IPS-NIHi11 (cell line): ENCODE measurements around the gene COL8A1.

Experiments
- DNase-seq: peaks from one replicate; pipeline ENCODE4 v3.0.0; 2012; ENCODE audit warnings: mixed read lengths, low spot score

The COL8A1 gene

DNA sequence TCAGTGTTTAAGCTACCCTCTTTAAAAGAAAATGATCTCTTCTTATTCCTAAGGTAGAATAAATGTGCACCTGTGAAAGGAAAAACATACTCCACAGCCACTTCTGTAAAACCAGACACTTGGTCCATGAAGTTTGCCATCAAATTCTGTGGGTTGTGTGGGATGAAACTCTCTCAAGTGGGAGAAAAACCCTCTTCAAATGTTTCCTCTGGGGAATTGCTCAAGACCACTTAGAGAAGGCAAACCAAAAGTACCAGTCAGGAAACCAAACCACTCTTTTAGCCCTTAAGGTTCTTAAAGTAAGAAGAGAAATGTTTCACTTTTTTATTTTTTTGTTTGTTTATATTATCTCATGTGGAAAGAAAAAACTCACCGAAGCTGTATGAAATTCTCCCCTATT, 1.2 kb downstream of the COL8A1 start:
- no peak for DNase-seq

DNA sequence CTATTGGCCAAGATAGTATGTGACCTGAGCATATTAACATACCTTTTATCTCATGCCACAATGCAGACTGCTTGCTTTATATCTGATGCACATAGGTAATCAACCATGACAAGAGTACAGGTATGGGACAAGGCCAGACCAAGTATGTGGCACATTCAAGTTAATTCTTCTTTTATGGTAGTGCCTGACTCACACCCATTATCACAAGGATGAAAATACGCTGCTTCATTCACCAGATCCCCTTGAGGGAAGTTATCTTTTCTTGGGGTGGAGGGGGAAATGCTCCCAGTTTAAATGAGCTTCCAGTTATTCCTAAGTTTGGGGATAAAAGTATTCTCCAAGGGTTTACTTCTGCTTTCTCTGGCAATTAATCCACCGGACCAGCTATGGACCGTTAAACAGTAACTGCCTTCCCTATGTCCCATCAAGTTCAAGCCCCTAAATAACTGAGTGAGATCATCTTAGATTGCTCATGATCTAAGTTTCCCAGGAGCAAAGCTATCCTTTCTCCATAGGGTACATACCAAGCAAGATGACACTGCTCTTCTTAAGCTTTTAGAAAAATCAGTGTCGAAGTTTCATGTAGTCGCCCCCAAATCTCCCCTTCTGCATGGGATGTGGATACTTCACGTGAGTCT, 1.9 kb downstream of the COL8A1 start:
- DNase-seq, result no peak

DNA sequence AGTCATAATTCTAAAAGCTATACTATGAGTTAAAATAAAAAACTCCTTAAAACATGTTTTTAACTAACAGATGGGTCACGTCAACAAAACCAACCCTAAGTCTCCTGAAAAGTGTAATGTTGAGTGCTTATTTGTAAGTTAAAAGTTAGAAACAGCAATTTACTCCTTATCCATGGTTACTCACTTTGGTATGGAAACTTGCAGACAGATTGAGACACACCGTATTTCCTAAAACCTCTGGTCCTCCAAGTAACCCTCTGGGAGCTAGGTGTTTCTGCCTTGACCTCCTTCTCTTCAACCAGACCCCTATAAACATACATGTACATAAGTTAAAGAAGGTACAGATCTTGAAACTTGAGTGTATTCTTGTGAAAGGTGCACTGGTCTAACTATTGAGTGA, 3.1 kb downstream of the COL8A1 start:
- DNase-seq, result no peak

DNA sequence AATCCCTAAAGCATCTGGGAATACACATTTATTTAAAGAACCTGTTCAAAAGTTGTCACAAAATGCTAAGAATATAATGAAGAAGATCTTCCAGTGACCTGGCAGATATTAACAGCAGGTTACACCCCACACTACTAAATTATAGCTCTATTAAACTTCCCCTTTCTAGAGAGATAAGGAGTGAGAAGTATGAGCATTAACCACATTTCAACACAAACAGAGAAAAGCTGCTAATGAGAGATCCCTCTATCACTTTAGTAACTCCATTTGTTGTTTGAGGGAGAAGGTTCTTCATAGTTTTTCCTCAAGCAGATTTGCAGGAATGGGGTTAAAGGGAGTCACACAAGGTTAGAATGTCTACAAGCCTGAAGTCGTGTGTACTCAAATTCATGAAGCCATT, 3.6 kb downstream of the COL8A1 start:
- no peak for DNase-seq

DNA sequence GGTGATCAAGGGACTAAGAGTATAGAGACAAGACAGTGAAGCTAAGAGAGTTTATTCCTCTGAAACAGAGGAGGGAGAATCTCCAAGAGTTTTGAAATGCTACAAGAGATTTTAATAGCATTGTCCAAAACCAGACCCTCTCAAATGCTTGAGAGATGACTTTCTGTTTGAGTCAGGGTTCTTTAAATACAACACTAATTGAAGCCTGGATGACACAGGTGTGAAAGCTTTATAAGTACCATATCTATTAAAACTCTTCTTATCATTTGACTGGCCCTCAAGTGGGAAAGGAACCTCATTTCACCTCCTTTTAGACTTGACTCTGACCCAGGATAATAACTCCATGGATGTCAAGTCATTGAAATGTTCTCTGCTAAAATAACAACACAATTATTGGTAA, 5.6 kb downstream of the COL8A1 start:
- no peak for DNase-seq

DNA sequence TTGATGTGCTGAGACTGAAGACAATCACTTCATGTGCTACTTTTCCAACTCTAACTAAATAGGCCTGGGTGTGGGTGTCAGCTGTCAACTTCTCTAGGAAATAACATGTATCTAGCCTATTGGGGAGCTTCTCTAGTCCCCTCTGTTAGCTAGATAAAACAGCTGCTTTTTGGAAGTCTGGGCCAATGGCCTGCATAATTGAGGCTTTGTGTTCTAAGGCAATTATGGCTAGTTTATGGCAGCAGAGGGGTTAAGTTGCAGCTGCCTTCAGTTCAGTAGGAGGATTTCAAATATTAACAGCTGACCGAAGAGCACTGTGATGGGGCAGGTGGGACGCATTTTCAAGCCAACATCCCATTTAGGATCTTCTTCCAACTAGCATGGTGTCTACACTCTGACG, 6.4 kb downstream of the COL8A1 start:
- DNase-seq, result no peak

DNA sequence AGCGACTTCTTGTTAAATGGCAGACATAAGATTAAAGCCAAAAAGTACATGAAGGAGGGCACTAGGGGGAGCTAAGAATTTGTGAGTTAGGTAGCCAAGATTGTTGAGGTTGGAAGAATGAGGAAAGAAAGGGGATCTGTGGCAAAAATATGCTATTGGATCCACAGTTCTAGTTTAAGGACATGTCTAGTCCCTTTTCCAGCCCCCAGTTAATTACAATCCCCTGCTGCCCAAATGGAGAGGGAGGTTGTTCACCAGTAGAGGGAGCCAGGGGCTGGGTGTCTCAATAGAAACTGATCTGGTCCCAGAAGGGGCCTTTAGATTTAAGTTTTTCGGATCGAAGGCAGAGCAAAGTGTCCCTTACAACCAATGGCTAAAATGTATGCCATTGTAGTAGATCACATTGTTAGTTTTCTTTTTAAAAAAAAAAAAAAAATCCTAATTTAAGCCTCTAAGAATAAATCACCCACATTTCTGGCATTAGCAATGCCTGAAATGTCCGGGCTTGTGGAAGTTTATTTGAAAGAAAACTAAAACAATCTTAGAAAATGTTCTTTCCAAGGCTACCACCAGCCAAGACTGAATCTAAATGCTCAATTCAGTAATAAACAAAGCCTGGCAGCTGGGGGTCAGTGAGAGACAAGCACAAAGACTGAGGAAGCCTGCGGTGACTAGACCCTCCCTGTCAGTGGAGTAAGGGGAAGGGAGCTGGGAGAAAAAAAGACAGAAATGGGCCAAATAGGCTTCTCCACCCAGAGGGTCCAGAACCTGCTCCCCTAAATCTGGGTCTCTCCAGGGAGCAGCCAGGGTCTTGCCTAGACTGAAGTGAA, 7.1 kb downstream of the COL8A1 start:
- DNase-seq, result peak; percentile 51

DNA sequence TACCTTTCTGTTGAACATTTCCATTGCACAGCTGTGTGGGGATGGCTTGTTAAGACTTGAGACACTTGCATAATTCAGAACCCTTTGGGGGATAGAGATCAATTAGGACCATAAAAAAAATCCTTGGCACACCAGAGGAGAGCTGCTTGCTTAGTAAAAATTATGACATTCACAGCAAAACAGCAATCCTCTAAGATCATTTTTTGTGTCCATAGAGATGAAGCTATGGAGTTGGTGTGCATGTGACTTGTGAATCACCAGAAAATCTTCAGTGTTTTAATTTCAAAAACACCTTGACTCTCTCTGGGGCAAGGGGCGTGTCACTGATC, 7.7 kb downstream of the COL8A1 start:
- no peak for DNase-seq

DNA sequence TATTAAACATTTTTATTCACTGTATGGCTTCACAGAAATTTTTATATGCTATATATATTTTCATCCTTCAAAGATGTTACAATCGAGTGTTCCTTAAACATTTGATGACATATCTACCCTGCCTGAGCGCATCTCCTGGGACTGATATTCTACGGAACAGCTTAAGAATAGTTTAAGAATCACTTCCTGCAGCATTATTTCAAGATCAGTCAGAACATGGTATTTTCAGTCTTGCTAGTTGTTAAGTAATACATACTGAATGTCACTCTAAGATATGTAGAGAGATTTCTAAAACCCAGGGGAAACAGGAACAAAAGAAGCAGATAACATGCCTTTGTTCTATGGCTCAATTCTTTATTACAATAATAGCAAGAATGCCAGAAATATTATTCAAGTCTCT, 8.7 kb downstream of the COL8A1 start:
- no peak for DNase-seq

DNA sequence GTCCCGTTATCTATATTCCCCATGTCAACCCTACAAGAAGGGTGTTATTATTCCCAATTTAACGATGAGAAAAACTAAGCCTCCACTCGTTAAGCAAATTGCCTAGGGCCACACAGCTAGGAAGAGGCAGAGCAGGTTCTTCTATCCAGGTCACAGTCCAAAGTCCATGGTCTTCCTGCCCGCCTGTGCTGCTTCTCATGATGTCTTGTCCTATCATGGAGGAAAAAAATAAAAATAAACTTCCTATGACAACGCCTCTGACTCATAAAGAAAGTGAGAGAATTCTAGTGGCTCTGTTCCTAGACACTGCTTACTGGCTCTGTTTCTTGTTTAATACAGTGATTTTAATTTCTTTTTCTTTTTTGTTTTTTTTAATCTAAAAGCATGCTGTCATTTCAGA, 9.7 kb downstream of the COL8A1 start:
- DNase-seq, result no peak

DNA sequence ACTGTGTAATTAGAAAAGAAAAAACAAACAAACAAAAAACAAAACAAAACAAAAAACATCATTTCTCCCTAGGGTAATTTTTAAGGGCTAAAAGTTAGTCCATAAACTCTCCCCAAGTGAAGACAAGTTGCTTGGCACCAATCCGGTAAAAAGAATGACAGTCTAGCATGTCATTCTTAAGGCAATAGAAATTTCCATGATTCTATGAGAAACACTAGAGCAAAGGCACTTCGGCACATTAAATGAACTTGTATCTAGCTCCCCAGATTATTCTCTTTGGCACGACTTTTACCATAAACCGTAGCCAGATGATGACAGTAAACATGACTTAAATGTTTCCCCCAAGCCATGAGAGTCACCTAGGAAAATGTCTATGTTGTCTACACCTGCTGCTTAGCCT, 10.1 kb downstream of the COL8A1 start:
- no peak for DNase-seq

DNA sequence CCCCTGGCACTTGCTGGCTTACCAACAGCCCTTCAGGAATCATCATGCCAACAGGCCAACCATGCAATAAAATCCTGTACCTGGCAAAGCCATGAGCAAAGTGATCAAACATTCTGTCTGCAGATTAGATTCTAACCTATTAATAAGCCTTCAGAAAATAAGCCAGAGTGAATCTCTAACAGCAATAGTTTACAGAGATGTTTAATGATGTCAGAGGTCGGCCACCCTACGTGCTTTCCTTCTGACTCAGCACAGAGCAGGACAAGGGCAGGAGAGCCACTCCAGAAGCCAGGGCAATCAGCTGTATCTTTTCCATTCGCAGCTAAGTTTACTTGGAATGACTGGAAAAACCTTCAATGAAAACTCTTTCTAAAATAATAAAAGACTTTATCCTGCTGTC, 13.1 kb downstream of the COL8A1 start:
- DNase-seq, result no peak

DNA sequence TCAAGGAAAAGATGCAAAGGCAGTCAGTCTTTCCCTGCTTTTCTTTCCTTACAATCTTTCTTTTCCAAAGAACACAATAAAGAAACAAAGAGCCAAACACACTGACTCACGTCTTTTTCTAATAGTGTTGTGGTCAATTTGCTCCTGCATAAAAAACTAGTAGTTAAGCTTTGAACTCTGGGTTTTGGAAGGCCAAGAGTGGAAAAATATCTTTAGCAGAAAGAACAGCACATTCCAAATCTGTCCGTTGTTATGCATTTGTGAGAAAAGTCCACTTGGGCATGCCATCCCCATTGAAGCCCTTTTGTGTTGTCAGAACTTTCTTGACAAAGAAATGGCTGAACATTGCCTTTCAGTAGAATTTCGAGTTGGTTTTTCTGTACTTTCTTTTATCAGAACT, 18.2 kb downstream of the COL8A1 start:
- no peak for DNase-seq

DNA sequence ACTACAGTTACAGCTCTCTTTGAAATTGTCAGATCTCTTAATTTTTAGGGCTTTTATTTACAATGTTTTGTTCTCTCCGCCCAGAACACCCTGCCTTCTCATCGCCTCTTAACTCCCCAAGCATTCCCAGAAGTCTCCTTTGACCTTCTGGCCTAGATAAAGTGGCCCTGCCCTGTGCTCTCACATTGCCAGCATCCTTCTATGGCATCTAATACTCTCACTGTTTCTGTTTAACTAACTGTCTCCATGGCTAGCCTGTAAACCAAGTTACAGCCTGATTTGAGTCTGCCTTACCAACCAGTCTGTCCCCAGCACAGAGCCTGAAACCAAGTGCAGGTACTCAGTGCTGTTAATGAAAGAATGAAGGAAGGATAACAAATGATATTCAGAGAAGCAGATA, 19.9 kb downstream of the COL8A1 start:
- no peak for DNase-seq

DNA sequence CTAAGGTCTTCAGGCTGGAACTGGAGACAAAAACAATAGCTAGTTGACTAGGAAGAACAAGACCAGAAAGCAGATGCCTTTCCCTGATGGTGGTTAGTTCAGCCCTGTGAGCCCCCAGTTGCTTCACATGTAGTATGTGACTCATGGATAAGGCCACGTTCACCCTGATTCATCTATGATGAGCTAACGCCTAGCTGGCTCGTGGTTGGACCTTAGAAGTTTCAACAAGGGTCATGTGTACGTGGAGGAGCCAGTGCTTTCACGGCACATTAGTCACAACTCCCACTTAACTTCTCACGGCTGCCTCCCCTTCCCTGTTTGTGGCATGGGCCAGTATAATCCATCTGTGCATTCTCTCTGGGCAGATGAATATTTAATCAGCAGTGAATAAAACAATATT, 20.6 kb downstream of the COL8A1 start:
- no peak for DNase-seq

DNA sequence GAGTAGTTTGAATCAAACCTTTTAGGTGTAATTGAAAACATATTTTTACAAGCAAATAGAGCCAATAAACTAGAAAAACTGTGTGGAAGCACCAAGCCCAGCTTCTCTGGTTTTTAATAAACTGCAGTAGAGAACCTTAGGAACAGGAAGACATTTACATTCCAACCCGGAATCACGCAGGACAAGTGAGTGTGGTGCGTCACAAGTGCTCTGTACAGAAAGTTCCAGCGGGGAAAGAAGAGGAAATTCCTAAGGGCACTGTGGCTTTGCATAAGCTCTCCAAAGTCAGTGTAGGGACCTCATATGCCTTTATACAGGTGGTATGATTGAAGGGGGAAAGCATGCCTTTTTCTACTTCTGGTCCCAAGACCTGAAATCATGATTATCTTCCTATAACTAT, 21.6 kb downstream of the COL8A1 start:
- DNase-seq, result no peak

DNA sequence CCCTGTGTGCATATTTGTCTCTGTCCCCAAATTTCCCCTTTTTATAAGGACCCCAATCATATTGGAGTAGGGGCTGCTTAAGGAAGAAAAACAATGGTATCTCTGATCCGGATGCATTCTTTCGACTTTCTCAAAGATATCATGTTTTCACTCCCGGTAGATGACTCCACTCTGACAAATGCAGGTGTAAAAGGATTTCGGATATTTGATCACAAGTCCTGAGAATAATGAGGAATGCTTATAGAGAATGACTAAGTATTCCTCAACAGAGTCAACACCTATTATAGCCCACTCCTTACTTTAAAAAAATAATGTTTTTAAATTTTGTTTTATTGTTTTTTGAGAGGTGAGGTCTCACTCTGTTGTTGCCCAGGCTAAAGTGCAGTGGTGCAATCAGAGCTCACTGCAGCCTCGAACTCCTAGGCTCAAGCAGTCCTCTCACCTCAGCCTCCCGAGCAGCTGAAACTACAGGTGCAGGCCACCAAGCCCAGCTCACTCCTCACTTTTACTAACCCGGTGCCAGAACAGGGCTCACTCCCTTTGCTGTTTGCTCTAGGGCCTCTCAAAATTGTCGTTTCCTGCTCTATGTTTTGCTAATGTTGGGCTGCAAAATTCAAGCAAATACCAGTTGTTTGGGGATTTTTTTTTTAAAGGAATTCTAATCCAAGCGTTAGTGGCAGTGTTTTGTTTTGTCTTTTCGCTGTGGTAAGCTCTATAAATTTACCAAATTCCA, 24.6 kb downstream of the COL8A1 start:
- DNase-seq, result no peak

DNA sequence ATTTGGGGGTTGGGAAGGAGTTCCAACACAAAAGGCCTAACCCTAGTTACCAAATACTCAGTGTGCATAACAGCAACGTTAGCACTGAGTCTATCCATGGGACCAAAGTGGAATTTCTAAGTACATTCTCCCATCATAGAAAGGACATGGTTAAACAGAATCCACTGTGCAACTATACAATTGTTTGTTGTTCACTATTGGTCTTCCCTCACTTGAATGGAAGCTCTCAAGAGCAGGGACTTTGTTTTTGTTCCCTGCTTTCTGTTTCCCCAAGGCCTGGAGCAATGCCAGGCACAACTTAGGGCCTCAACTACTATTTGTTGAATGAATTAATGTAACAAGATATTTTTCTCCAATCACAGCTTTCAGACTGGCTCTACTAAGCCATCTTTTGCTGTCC, 25.6 kb downstream of the COL8A1 start:
- no peak for DNase-seq

DNA sequence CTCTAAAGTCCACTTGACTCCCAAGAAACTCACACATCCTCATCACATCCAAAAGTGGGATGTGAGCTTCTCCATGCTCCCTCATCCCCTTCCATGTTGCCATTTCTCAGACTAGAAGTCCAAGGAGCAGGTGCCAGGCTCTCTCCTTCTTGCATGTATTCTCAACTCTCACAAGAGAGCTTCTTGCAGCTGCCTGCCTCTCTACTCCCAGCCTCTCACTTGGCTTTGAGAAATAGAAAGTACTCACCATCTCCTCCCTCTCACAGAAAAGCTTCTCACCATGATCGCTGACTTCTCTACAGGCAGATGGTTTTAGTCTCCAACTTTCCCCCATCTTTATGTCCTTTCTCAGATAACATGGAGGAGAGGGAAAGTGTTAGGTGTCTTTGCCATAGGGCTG, 26.6 kb downstream of the COL8A1 start:
- no peak for DNase-seq

DNA sequence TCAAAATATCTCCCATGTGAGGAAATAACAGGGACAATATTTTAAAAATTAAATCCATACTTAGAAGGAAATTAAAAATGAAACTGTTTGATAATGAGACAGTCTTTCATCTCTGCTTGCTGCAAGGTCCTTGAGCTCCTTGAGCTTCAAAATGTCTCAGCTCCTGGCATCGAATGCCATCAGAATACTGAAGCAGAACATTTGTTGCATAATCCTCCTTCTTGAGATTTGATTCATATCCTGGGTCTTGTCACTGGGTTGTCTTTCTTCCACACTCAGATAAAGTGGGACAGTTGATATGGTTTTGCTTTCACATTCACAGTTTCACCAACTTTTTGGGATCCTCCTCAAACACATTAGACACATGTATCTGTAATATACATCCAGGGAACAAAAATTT, 27.8 kb downstream of the COL8A1 start:
- no peak for DNase-seq

DNA sequence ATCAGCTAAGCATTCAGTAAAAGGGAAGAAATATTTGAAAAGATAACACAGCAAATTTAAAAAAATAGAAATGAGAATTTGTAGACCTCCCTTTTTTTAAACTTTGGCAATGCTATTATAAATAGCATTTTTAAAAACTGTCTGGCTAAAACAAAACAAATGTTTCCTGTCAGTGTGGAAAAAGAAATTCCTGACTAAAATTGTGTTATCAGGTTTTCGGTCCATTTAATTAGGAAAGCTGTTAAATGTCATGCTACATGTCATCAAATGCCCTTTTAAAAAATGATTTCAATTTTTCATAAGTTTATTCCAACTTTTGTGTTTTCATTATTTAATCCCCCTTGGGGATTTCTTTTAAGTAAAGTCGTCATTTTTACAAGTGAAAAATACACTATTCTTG, 29.6 kb downstream of the COL8A1 start:
- DNase-seq, result no peak

DNA sequence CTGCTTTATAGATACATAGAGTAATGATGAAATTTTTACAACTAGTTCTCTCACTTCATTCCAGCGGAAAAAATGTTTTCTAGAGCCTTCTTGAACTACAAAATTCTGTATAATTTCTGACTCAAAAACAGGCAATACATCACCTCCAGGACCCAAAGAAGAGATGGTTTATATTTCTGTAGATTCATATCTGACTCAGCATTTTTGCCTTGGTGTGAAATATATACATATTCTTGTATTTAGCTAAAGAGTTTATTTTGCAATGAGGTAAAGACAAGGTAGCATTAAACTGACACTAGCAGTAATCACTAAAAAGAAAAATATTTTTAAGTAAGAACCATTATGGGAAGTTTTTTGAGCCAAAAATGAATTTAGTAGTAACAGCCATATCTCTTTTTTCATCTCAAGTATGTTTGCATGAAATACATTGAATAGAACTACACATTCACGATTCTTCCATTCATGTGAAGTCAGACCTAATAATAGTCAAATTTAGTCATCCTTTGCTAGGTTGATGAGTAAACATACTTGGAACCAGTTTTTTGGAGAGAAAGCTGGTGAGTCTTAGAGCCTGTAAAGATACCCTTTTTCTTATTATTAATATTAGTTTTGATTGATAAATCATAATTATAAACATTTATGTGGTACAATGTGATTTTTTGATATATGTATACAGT, 31.6 kb downstream of the COL8A1 start:
- no peak for DNase-seq

DNA sequence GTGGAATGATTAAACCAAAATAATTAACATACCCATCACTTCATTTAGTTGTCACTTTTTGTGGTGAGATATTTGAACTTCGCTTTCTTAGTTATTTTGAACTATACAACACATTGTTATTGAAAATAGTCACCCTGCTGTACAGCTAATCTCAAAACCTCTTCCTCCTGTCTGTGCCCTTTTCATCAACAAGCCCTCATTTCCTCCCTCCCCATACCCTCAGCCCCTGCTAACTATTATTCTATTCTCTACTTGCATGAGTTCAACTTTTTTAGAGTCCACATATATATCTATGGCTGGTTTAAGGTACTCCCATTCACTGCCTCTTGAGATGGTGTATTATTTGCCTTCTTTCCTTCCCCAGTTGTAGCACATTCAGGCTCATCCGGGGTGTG, 32.2 kb downstream of the COL8A1 start:
- no peak for DNase-seq
